AG20443 (cell line): ENCODE measurements around the gene SEPTIN5.

Experiments
- DNase-seq: peaks from one replicate; pipeline ENCODE4 v3.0.0; 2012; ENCODE audit warnings: low spot score, mixed read lengths

The SEPTIN5 gene

DNA sequence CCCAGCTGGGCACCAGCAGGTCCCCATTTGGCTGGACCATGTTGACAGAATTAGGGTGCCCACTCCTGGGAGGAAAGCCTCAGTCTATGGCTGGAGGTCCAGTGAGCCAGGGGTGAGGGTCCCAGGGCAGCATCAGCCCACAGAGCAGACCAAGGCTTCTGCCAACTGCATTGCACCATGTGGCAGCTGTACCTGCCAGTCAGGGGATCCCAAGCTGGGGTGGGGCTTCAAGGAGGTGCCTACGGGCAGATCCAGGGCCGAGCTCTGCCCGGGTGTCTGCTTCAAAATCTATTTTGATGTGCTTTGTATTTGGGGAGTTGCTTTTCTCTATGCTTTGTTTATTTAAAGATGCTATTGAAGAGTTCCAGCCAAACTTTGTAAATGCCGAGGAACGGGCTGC lies 19.5 kb downstream of the SEPTIN5 start:
- DNase-seq, result no peak

DNA sequence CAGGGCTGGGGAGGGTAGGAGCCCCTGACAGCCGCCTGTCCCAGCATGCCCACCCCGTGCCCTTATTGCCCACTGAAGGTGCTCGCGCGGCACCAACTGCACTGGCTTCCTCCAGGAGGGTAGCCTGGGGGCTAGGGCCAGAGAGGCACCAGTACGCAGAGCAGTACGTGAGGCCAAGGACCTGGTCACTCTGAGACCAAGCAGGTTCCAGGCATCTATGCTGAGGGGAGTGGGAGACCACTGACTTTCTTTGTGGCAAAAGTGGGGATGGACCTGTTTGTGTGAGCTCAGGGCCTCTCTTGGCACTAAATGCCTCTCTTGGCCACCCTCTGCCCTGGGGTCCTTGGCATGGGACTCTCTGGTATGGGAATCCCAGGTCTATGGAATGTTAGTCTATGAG lies 19.9 kb downstream of the SEPTIN5 start:
- DNase-seq, result no peak

DNA sequence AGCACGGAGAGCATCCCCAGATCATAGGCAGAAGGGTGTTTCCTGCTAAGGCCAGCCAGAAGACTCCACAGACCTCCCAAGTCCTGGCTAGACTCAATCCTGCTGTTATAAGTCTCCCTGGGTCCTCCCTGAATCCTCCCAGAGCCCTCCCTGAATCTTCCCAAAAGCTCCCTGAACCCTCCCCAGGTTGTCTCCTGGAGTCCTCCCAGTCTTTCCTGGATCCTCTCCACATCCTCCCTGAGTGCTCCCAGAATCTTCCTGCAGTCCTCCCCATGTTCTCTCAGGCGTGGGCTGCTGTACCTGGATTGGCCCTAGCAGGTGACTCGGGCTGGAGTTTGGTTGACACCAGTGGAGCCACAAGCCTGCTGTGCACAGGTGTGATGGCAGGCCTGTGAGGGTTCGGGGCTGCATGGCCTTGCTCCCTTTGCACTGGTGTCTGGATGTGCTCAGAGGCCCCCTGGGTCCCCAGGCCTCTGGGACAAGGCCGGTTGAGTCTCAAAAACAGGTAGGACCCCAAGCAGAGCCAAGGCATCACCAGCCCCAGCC lies 20.6 kb downstream of the SEPTIN5 start:
- no peak for DNase-seq

DNA sequence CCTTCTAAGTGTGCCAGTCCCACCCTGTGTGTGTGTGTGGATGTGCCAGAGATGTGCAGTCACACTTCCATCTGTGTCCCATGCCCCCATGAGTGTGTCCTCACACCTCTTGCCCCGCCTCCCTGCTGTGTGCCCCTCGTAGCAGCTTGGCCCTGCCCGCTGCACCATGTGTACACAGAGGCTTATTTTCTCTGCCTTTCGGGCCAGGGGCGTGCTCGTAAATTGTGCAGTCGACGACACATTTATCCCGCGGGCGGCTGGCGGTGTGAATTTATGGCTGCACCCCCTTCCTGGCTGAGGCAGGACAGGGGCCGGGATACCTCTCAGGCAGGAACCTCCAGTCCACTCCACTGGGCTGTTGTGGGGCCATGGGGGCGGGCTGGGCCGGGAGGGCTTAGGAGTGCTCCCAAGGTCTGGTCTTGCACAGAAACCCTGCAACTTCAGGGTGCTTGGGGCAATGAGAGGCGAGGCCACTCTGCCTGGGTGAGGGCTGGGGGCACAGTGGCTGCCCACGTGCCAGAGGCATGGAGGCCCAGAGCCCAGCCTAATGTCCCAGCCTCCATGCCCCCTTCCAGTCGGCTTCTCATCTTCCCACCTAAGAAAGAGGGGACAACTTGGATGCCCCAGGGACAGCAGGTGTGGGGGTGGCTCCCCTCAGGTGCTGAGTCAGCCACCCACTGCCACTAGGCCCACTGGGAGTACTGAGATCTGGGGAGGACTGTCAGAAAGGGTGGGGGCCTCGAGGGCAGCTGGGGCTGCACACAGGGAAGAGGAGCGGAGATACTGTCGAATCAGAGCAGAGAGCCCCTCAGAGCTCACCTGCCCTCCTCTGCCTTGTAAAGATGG lies 21.6 kb downstream of the SEPTIN5 start:
- DNase-seq, result no peak

DNA sequence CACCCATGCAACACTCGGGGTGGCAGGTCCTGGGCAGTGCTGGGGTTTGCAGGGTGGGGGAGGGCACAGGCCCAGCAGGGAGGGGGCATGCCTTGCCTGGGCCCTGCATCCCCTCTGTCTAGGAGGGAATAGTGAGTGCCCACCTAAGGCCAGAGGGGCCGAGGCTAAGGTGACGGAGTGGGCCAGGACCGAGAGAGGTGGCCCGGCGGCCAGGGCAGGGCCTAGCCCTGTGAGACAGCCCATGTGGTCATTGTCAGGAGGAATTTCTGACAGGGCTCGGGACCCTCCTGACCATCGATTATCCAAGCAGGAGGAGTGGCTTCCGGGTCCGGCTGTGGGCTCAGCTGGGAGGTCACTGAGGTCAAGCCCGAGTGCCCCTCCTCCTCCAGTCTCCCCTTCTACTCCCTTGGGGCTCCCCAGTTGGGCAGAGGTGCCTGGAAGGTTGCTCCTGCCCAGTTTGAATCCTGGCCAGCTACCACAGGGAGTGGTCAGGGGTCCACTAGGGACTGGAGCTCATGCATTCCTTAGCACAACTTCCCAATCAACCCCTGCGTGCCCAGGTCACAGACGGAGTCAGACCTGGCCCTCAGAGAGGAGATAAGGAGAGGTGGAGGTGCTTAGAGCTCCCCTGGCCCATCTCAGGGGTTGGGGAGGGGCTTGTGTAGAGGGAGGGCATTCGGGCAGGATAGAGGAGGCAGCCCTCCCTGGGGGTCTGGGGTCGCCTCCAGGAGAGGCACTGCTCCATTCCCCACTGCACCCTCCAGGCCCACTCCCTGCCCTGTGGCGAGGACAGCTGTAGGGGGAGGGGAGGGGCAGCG lies 23.8 kb downstream of the SEPTIN5 start:
- DNase-seq, result no peak

DNA sequence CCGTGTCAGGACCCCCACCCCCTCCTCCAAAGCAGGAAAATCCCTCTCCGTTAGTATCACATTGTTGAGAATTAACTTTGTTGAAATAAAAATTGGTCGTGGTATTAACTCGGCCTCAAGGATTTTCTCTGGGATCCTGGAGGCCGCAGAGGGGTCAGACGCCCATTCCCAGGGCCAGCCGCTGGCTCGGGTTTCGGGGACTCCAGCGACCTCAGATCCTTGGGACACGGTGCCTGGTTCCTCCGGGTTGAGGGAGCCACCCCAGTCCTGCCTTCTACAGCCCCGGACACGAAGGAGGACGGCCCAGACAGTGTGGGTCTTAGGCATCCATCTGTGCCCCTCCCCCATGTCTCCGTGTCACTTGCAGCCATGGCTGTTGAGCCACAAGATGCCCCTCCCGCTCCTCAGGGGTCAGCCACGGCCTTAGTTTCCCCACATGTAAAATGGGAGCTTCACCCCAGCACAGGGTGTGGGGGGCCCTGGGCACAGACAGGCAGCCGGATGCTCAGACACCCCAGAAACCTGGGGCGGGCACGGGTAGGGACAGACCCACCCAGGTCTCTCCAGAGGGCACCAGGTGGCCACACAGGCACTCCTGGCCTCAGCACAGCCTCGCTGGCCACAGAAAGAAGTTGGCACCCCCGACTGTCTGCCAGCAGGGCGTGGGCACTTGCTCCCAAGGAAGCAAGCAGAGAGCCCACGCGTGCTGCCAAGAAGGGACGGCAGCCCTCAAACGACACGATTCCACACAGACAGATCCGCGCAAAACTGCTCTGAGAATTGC lies 24.6 kb downstream of the SEPTIN5 start:
- DNase-seq, result no peak

DNA sequence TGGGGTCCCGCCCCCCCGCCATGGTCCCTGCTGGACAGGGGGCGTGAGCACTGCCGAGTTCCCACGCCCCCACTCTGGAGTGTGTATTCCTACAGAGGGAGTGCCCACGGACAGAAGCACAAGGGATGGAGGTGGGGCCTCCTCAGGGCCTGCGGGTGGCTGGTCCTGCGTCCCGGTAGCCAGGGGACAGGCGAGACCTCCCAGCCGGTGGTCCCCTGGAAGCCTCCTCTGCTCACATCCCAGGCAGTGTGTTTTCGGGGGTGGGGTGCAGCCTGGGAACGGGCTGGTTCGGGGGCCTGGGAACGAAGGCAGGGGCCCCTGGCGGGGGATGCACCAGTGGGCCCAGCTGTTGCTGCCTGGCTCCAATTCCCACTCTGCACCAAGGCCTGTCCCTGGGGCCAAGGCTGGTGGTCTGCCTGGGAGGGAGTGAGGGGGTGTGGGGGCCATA lies 25.2 kb downstream of the SEPTIN5 start:
- no peak for DNase-seq

DNA sequence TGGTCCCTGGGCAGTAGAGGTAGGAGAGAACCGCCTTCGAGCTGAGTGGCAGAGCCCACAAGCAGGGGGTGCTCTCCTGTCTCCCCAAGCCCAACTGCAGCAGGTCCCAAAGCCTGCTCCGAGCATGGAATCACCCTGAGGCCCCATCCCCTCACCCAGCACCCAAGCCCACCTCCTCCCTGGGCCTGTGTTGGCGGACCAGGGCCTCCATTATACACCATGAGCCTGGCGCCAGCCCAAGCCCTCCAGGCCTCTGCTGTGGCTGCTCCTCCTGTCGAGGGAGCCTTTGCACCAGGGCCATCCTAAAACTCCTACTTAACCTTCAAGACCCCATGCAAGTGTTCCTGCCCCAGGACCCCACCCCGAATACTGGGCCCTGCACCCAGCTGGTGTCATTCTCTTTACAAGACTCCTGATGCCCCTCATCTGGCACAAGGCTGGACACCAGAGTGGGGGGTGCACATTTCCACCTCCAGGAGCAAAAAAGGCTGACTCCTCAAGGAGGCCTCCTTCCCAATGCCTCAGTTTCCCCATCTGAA lies 25.7 kb downstream of the SEPTIN5 start:
- no peak for DNase-seq

DNA sequence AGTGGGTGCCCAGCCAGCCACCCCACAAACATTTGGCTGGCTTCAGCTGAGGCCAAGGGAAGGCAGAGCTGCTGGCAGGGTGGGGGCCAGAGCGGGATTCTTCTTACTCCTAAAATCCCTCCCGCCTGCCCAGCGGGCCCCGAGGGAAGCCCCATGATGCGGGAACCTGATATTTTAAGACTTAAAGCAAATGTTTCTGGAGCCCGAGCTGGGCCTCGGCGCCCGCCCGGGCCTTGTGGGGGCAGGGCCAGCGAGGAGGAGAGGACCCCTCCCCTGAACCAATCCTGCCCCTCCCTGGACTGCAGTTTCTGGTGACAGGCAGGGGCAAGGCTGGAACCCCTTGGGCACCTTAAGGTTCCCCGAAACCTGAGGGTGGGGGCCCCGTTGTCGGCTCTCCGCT lies 26.3 kb downstream of the SEPTIN5 start:
- DNase-seq, result no peak

DNA sequence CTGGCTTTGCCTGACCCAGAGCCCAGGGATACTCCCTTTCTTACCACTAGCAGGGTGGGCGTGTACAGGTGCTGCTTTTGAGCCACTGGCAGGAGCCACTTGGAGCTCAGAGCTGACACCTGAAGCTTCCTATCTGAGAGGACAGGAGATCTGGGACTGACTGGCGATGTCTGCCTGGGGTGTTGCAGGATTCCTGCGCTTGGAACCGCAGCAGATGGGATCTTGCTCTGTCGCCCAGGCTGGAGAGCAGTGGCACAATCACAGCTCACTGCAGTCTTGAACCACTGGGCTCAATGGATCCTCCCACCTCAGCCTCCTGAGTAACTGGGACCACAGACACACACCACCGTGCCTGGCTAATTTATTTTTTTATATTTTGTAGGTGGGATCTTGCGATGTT lies 26.8 kb downstream of the SEPTIN5 start:
- no peak for DNase-seq

DNA sequence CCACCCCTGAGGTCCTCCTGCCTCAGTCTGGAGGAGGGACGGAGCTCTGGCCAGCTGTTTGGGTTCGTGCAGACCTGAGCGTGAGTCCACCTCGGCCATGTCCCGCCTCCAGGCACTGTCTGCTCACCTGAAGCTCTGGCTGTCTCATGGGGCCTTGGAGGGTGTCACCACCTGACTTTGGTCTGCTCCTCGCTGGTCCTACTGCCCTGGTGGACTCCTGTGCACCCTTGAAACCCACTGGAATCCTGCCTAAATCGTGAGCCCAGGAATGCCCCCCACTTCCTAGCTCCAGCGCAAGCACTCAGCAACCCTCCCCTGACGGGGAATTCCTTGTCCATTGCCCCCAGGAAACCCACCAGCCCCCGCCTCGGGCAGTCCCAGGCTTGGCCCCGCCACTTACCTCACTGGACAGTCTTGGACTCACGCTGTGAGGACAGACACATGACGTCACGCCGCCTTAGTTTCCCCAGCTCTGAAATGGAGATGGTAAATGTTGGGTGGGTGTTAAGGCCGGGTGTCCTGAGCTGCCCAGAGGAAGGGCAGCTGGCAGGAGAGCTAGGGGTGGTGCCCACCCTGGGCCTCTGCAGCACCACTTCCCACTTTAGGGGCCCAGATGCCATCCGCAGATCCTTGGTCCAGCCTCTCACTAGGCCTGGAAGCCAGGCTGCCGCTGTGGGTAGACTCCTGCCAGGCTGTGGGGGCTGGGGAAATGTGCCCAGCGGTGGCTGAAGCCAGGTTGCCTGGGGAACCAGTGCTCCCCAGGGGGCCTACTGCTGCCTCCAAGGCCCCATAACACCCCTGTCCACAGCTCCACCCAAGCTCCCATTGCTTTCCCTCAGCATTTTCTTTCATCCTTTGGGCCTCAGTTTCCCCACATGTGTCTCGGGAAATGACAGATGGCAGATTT lies 28.1 kb downstream of the SEPTIN5 start:
- DNase-seq, result no peak

DNA sequence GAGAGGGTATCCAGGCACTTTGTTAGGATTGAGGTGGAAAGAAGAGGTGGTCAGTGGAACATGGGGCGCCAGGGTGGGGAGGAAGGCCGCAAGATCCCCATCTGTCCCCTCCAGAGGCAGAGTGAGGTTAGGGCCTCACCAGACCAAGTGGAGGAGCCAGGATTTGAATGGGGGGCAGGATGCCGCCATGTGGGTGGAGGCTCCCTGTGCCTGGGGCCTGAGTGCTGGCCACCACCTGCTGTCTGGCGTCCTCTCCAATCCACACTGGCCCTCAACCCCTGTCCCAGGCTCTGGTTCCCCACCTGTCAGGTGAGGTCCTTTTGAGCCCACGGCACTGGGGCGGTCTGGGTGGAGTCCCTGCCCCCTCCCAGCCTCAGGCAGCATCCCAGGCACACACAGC lies 28.8 kb downstream of the SEPTIN5 start:
- DNase-seq, result no peak

DNA sequence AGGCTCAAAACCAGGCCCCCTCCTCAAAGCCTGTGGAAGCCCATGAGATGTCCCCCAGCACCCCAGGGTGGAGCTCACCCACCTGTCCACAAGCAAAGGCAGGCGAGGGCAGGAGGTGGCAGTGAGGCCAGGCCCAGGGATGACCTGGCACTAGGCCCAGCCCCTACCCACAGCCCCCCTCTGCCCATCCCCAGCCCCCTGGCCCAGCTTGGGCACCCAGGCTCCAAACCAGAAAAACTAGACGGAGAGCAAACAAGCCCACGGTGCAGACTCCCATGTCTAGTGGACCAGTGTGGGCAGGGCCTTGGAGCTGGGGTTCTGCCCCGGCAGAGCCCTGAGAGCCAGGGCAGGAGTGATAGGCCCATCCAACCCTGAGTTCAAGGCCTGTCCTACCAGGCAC lies 29.3 kb downstream of the SEPTIN5 start:
- DNase-seq, result no peak

DNA sequence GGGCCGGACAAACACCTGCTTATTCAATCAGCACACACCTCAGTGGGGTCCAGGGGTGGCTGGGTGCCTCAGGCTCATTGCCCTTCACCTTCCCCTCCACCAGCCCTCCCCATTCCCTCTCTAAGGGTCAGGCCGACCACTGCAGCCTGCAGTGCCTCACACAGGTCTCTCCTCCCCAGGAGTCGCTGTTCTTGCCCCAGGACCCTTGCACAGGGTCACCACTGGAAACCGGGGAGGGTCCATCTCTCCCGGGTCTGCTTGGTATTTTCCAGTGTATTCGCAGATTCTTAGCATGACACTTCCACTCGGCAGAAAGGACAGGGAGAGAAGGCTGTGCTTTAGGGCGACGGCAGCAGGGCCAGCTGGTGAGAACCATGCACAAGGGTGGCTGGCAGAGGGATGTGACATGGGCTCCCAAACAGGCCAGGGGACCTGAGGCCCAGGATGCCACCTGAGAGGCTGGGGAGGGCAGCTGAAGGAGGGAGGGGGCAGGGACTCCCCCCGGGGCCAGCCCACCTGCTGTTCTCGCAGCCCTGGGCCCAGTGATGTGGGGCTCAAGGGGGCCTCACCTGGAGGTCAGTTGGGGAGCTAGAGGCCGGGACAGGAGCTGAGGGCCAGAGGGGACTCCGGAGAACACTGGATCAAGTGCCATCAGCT lies 30.2 kb downstream of the SEPTIN5 start:
- no peak for DNase-seq

DNA sequence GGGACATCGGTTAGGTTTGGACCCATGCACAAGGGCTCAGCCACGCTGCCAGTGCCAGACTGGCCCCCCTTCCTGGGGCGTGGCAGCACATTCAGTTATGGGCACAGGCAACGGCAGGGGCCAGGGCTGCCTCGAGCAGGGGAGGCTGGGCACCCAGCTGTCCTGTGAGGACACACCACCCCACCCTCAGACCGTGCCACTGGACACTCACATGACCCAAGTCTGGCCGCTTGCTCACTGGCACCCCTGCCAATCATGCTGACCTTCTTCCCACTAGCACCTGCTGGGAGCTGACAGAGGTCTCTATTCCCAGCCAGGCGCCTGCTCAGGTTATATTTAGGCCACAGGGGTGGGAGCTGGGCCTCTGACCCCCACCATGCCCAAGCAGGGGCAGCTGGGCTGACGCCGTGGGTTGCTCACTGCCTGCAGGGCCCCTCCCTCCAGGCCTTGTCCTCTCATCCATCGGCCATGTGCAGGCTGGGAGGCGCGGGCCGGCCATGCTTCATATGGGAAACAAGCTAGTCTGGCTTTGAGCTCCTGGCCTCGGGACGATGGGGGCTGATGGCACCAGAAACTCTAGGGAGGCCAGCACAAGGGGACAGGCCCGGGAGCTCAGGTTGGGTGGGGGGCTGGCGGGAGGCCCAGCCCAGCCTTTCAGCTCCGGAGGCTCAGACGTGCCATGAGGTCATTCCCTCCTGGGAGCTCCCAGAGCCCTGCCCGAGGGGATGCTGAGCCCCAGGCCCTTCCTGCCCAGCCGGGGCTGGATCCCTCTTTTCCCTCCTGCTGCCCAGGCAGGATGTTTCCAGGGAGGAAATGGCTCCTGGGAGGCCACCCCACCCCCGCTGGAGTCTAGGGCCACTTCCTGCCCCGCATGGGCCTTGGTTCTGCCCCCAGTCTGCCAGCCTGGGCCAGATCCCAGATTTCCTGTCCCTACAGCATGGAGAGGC lies 31.1 kb downstream of the SEPTIN5 start:
- DNase-seq, result no peak

DNA sequence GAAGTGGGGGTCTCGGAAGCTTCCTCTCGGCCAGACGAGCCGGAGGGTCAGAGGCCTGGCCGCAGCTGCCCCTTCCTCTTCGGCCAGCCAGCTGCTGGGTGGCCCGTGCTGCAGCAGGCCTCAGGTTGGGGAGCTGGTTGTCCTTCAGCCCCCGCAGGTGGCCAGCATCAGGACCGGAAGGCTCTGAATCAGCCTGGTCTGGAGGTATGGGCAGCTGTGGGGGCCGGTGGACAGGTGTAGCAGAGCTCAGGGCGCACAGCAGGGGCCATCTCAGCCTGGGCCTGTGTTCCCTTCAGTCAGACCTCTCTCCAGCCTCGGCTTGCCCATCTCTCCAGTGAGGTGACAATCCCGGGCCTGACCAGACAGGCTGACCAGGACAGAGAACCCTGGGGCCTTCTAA lies 32.4 kb downstream of the SEPTIN5 start:
- DNase-seq, result no peak

DNA sequence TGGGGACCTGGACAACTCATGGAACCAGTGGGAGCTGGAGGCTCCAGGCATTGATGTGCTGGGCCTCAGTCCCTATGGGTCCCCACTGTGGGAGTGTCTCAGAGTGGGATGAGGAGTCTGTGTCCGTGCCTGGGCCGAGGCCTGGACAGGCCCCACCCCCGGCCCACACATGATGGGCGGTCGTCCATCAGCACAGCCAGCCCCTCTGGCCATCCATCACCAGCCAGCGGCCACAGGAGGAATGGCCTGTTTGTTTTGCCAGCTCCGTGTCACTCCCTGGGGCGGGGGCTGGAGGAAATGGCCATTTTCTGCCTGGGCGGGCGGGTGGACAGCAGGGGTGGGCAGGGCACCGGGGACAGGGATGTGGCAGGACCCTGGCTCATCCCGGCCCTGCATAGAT lies 33.2 kb downstream of the SEPTIN5 start:
- no peak for DNase-seq

DNA sequence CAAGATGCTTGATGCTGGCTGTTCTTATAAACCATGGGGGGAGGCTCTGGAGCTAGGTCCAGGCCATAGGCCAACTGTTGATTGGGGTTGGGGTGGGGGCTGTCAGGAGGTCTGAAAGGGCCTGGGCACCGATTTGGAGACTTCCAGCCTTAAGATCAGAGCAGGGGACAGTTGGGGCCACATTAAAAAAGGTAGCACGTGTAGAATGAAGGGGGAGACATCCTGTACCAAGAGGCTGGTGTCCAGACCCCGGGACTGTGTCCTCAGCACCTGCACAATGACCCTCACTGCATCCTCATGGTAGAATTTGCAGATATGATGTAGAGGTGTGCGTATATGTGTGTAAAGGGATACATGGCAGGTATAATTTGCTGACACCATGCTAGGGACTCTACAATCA lies 33.8 kb downstream of the SEPTIN5 start:
- no peak for DNase-seq

DNA sequence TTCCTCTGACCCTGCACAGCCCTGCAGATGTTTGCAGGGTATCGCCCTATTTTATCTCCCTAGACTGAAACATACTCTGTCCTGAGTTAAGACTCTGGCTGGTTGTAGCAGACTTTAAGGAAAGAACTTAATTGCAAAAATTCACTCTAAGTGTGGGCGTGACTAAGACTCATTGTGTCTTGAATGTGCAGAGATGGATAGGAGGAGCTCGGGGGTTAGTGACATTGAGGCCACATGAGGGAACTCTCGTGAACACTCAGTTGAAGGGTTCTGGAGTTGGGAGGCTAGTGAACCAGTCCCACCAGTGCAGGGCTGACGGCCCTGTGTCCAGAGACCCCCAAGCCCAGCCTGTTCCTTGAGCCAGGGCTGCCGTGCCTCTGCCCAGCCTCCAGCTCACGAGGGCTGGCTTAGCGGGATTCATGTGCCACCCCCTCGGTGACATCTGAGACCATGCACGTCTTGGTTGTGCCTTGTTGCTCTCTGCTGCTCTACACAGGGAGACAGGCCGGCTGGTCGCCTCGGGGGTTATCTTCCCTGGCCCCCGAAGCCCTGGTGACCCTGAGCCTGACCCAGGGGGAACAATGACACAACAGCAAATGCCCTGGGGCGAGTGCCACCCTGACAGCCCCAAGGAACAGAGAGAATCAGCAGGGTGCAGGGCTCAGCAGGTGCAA lies 34.8 kb downstream of the SEPTIN5 start:
- DNase-seq, result no peak
